ENCODE data around the gene ZBTB16. TPM values are rescaled to one million over a fixed set of nuclear protein-coding genes. Genes with fewer than 3 reads are reported as not detected.

ZBTB16 gene
- total and polyA plus RNA-seq, 2 experiments from 2014 or later: 0.29 to 1.4 TPM

GRCh38 chr11:114157476-114158050 is 98.1 kb downstream of the ZBTB16 start (continued):
- TF ChIP-seq REST (IDR thresholded peaks at IDR 0.05; ENCODE audit: unreplicated experiment): no peak
- no peak for TF ChIP-seq CREB1 (CRISPR knock-in tag; IDR thresholded peaks at IDR 0.05; ENCODE audit: low read depth)
- no peak for TF ChIP-seq STAT1 (IDR thresholded peaks at IDR 0.05; ENCODE audit: unreplicated experiment)
- TF ChIP-seq, protein P1, sequence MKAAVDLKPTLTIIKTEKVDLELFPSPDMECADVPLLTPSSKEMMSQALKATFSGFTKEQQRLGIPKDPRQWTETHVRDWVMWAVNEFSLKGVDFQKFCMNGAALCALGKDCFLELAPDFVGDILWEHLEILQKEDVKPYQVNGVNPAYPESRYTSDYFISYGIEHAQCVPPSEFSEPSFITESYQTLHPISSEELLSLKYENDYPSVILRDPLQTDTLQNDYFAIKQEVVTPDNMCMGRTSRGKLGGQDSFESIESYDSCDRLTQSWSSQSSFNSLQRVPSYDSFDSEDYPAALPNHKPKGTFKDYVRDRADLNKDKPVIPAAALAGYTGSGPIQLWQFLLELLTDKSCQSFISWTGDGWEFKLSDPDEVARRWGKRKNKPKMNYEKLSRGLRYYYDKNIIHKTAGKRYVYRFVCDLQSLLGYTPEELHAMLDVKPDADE (IDR thresholded peaks at IDR 0.05): no peak
- no peak for TF ChIP-seq ZNF114 (CRISPR knock-in tag; IDR thresholded peaks at IDR 0.05)
- TF ChIP-seq EZH2phosphoT487 (IDR thresholded peaks at IDR 0.05; ENCODE audit: unreplicated experiment): no peak
- TF ChIP-seq, protein P2, sequence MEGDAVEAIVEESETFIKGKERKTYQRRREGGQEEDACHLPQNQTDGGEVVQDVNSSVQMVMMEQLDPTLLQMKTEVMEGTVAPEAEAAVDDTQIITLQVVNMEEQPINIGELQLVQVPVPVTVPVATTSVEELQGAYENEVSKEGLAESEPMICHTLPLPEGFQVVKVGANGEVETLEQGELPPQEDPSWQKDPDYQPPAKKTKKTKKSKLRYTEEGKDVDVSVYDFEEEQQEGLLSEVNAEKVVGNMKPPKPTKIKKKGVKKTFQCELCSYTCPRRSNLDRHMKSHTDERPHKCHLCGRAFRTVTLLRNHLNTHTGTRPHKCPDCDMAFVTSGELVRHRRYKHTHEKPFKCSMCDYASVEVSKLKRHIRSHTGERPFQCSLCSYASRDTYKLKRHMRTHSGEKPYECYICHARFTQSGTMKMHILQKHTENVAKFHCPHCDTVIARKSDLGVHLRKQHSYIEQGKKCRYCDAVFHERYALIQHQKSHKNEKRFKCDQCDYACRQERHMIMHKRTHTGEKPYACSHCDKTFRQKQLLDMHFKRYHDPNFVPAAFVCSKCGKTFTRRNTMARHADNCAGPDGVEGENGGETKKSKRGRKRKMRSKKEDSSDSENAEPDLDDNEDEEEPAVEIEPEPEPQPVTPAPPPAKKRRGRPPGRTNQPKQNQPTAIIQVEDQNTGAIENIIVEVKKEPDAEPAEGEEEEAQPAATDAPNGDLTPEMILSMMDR (conservative IDR thresholded peaks at IDR 0.05; ENCODE audit: low read depth in 2 of 2): no peak
- TF ChIP-seq ZNF331 (CRISPR knock-in tag; IDR thresholded peaks at IDR 0.05; ENCODE audit: low read depth): no peak
- TF ChIP-seq JUNB (IDR thresholded peaks at IDR 0.05; ENCODE audit: unreplicated experiment): no peak

DNA sequence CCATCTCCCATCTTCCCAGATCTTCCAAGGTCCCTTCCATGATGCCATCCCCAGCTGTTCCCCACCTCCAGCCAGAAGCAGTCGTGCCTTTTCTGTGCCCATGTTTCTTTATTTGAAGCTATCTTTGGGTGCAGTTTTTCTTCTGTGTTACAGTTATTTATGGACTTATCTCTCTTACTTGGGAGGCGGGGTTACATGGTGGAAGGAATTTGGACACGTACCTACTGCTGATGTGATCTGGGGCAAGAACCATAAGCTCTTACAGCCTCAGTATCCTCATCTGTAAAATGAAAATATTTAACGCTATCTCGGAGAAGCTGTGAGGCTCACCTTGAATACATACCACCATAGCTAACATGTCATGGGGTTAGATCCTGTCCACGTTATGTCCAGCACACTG is 98.9 kb downstream of the ZBTB16 start:
- Histone ChIP-seq H3F3A (replicated peaks; ENCODE audit: low read depth) (no peaks in the 10 kb centered on the region), H3K9me2 (ENCODE audit: insufficient read depth) (no peaks in the 10 kb centered on the region), H3K27ac (ENCODE audit: low read depth) (no peak overlapping the region), H3K27me3 (ENCODE audit: insufficient read depth) (no peaks in the 10 kb centered on the region), H3K4me2 (no peak overlapping the region), H2AFZ (no peak overlapping the region), H3K4me3 (no peak overlapping the region), H3K79me2 (replicated peaks; ENCODE audit: insufficient read depth) (no peaks in the 10 kb centered on the region), H4K20me1 (replicated peaks; ENCODE audit: insufficient read depth) (no peaks in the 10 kb centered on the region), H3K4me1 (ENCODE audit: insufficient read depth) (peaks cover 13% of the 10 kb centered on the region; the same call in 1 of the 2 replicates), H3K36me3 (ENCODE audit: insufficient read depth) (no peaks in the 10 kb centered on the region)
- no peaks in the 10 kb centered on the region; the same call in 2 of the 3 replicates for H3K36me3 Mint-ChIP-seq (ENCODE audit: low read depth)
- ATAC-seq (no peak), DNase-seq (ENCODE audit: low spot score) (no peak)
- peaks cover 20% of the 10 kb centered on the region for H3K4me1 Mint-ChIP-seq
- H3K4me3 Mint-ChIP-seq: no peak overlapping the region
- no peak overlapping the region for H3K27ac Mint-ChIP-seq
- H3K9me3 Mint-ChIP-seq: no peaks in the 10 kb centered on the region
- H3K27me3 Mint-ChIP-seq (ENCODE audit: insufficient read depth, low read depth, poor library complexity): no peaks in the 10 kb centered on the region
- TF ChIP-seq JUNB (IDR thresholded peaks at IDR 0.05; ENCODE audit: unreplicated experiment): no peak
- TF ChIP-seq NANOG (IDR thresholded peaks at IDR 0.05; ENCODE audit: borderline replicate concordance): no peak
- no peak for TF ChIP-seq REST (IDR thresholded peaks at IDR 0.05; ENCODE audit: unreplicated experiment)
- TF ChIP-seq, protein P2 (conservative IDR thresholded peaks at IDR 0.05; ENCODE audit: low read depth in 2 of 2): no peak
- TF ChIP-seq EZH2 (IDR thresholded peaks at IDR 0.05; ENCODE audit: low read depth, unreplicated experiment): no peak
- TF ChIP-seq ZNF114 (CRISPR knock-in tag; IDR thresholded peaks at IDR 0.05): no peak
- TF ChIP-seq, protein P1 (IDR thresholded peaks at IDR 0.05): no peak
- no peak for TF ChIP-seq EZH2phosphoT487 (IDR thresholded peaks at IDR 0.05; ENCODE audit: unreplicated experiment)
- no peak for TF ChIP-seq POLR2AphosphoS5 (IDR thresholded peaks at IDR 0.05; ENCODE audit: low read depth)
- no peak for TF ChIP-seq STAT1 (IDR thresholded peaks at IDR 0.05; ENCODE audit: unreplicated experiment)
- TF ChIP-seq ZNF331 (CRISPR knock-in tag; IDR thresholded peaks at IDR 0.05; ENCODE audit: low read depth): no peak

Data from GM23338 (cell line).